GM18520 (cell line): ENCODE measurements around the gene ANKRD37.
A peak's percentile ranks its signal among the peaks of the same experiment; 100 is the strongest.

Source experiments
- ATAC-seq: cut with Tn5 transposase; IDR thresholded peaks from one replicate; pipeline ENCODE4 v1.9.1; 2021; ENCODE audit not compliant: unreplicated experiment

ANKRD37 gene

GRCh38 chr4:185412412-185412811 is 15.8 kb downstream of the ANKRD37 start:
- no peak for ATAC-seq

DNA sequence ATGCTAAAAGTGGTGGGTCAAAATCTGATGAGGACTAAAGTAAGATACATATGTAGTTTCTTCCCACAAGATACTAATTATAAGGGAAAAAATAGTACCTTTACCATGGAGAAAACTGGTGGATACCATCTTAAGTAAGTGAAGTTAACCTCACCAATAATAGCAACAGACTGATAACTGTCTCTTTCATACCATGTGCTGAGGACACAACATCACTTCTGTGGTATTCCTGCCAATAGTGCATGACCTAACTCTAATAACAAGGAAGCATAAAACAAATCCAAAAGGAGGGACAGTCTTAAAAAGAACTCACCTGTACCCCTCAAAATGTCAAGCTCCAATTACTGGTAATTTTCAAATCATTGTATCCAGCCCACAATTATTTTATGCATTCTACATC is 20.3 kb downstream of the ANKRD37 start:
- no peak for ATAC-seq

DNA sequence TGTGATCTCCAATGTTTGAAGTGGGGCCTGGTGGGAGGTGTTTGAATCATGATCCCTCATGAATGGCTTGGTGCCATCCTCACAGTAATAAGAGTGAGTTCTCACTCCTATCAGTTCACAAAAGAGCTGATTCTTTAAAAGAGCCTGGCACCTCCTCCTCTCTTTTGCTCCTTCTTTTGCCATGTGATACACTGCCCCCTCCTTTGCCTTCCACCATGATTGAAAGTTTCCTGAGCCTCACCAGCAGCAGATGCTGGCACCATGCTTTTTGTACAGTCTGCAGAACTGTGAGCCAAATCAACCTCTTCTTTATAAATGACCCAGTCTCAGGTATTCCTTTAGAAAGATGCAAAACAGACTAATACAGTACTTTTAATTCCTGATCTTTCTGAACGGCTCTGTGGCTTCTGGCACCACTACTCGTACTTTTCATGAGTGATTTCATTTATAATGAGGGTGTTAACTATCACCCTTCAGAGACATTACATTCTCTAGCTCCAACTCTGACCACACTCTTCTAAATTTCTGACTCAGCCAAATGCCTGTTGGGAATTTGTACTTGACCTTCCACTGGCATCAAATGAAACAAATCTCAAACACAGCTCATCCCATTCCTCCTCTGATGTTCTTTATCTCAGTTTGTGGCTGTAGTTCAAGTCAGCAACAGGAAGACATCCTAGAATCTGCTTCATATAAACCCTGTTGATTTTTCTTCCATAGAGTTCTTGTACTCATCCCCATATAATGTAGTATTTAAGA is 24.9 kb downstream of the ANKRD37 start:
- ATAC-seq, result no peak

GRCh38 chr4:185424905-185425646 is 28.4 kb downstream of the ANKRD37 start:
- ATAC-seq, result no peak

DNA sequence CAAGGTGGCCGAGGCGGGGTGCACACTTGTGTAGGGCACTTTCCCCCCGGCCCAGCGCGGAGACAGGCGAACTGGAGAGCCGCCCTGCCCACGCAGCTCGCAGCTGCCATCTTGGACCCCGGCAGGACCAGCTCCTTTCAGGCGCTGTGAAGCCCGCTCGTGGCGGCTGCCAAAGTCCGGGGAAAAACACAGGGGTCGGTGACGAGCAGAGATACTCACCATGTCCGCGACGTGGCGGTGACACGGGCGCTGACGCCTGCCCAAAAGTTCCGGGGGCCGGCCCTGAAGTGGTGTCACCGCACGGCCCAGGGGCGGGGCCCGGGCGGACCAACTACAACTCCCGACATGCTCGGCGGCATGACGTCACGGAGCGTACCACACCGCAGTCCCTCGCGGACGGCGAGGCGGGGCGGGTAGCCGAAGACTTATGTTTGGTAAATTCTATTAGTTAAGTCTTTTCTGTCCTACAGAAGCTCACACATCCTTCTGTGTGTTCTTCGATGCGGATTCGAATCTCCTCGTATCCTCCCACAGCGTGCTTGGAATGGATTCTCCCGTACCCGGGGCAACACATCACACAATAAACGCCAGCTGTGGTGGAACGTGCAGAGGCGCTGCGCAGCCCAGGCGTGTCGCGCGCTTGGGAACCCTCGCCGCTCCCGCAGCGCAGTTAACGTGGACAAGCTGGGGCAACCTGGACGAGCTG is 29.2 kb downstream of the ANKRD37 start, which contains the start of gene UFSP2:
TSS of gene UFSP2 (minus strand) at position 318 of the 706 bp plus-strand sequence. CDS start at position 222, 96 bp downstream.
- ATAC-seq, result peak; percentile 89

DNA sequence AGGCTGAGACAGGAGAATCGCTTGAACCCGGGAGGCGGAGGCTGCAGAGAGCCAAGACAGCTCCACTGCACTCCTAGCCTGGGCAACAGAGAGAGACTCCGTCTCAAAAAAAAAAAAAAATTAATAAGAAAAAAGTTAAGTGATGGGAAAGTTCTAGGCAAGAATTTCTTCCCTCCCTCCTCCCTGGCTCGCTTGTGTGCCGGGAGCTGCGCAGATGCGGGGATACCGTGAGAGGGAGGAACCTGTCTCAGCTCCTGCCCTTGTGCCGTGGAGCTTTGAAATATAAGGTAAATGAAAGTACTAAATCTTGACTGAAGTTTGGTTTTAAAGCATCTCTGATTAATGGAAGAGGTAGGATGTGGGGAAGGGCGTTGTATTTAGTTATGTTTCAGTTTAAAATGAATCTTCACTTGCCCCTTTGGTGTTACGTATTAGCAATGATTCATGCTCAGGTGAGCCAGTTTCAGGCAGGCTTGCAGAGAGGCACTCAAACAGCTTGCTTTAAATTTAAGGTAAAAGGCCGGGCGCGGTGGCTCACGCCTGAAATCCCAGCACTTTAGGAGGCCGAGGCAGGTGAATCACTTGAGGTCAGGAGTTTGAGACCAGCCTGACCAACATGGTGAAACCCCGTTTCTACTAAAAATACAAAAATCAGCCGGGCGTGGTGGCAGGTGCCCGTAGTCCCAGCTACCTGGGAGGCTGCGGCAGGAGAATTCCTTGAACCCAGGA is 30.5 kb downstream of the ANKRD37 start:
- no peak for ATAC-seq

DNA sequence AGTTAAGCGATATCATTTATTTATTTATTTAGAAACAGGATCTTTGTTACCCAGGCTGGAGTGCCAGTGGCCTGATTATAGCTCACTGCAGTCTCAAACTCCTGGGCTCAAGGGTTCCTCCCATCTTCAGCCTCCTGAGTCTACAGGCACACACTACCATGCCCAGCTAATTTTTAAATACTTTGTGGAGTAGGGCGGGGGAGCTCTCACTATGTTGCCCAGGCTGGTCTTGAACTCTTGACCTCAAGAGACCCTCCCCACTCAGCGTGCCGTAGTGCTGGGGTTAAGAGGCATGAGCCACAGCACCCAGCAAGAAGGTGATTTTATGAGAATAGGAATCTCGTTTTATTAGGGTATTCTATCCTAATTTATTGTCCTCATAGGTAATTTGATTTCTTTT is 33.0 kb downstream of the ANKRD37 start:
- no peak for ATAC-seq

DNA sequence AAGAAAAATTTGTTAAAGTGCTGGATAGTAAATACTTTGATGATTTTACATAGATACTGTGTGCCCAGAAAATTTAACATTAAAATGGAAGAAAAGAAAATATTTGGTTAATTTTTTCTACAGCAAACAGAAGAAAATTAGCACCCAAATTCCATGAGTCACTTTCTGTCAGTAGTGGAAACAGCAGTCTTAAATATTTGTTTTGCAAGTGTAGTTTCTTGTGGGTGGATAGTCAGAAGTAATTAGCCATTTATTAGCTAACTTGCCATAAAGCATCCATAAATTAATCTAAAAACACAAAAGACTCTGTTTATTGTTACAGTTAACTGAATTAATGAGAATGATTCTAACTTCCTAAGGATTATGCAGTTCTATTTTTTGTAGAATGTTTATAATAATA is 38.8 kb downstream of the ANKRD37 start:
- ATAC-seq, result no peak

DNA sequence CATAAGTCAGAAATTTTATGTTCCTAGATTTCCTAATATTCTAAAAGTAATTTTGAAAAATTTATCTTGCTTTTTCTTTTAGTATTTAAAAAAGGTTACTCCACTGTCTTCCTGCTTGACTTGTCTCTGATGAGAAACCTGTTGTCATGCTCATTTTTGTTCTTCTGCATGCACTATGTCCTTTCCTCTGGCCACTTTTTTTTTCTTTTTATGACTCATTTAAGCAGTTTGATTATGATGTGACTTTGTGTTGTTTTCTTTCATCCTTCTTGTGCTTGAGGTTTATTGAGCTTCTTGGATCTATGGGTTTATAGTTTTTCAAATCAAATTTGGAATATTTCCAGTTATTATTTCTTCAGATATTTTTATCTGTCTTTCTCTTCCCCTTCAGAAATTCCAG is 41.2 kb downstream of the ANKRD37 start:
- no peak for ATAC-seq

GRCh38 chr4:185441479-185441878 is 44.8 kb downstream of the ANKRD37 start:
- no peak for ATAC-seq

DNA sequence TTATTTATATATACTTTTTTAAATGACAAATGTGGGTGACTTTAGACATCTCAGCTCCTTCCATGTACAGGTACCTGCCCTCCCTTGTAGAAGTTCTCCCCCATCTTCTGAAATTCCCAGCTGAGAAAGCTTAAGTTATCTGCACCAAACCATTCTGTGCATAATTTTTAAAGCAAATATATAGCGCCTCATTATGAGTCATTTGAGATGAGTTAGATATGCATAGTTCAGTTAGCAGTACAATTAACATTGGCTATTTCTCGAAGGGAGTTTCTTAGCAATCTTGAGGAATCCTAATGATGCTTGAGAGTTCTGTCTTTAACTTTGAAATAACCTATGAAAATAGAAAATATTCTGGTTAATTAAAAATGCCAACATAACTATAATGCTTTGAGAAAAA is 48.6 kb downstream of the ANKRD37 start:
- ATAC-seq, result no peak
